Endothelial cell of umbilical vein (primary cell): ENCODE data around the gene GLP1R. TPM values are rescaled to one million over a fixed set of nuclear protein-coding genes. Genes with fewer than 3 reads are reported as not detected.

Experiments
- BruUV-seq: library from RNA; stranded (reverse); fragments of 400-500 nt; replicated peaks from 2 replicates; lab custom pipeline; 2021; lab: Mats Ljungman, UMichigan
- CTCF ChIA-PET: fragments of 300-600, 350-600 bp; sonication (Branson Sonifier 250); formaldehyde crosslinking; loops from one replicate; lab custom pipeline; 2021; ENCODE audit warnings: antibody characterized with exemption, inconsistent platforms; lab: Charles Lee
- POLR2A ChIA-PET: fragments of 300-600, 350-600 bp; sonication (Branson Sonifier 250); formaldehyde crosslinking; loops from one replicate; lab custom pipeline; 2021; ENCODE audit warnings: antibody characterized with exemption, inconsistent platforms; lab: Charles Lee
- DNase-seq: peaks from one replicate; pipeline ENCODE4 v3.0.0-alpha.2; 2011; ENCODE audit warnings: low read depth, low spot score
- FAIRE-seq: peaks from 2 replicates; lab custom pipeline; 2011; peaks lifted over from hg19 to GRCh38; lab: Jason Lieb, UNC
- H2AFZ ChIP-seq: 2 replicates; pipeline ENCODE4 v1.6.0; 2012; ENCODE audit warnings: low read depth, low read length, control low read depth, inconsistent platforms
- H3K27ac ChIP-seq: 2 replicates; pipeline ENCODE4 v1.5.1; 2011; ENCODE audit warnings: low read depth, mild to moderate bottlenecking, control low read depth, low read length, moderate library complexity; ENCODE audit not compliant: insufficient read depth
- H3K27me3 ChIP-seq, 2 experiments: 2 replicates each; pipeline versions ENCODE4 v1.6.0 to v1.6.1; 2011; ENCODE audit warnings: low read length in 2 of 2, mixed read lengths in 1 of 2; ENCODE audit not compliant: control insufficient read depth in 2 of 2, insufficient read depth in 2 of 2
- H3K36me3 ChIP-seq, 2 experiments: 2 replicates in 1 of 2; 3 replicates in 1 of 2; pipeline ENCODE4 v1.5.1; 2011; ENCODE audit warnings: low read length in 2 of 2, mild to moderate bottlenecking in 1 of 2, moderate library complexity in 1 of 2; ENCODE audit not compliant: control insufficient read depth in 2 of 2, insufficient read depth in 2 of 2; ENCODE audit errors: extremely low read depth in 1 of 2
- H3K4me1 ChIP-seq: 3 replicates; pipeline ENCODE4 v1.5.1; 2011; ENCODE audit warnings: mild to moderate bottlenecking, low read length; ENCODE audit not compliant: control insufficient read depth, insufficient read depth; ENCODE audit errors: extremely low read depth
- H3K4me2 ChIP-seq: 2 replicates; pipeline ENCODE4 v1.6.1; 2011; ENCODE audit warnings: low read length, control low read depth, mixed read lengths; ENCODE audit not compliant: insufficient read depth
- H3K4me3 ChIP-seq, 3 experiments: fragments of 200-600 bp in 1 of 3; sonication (generic), shearing (Covaris generic) in 1 of 3; replicated peaks in 1 of 3; 2 replicates each; pipeline ENCODE4 v1.5.1; 2011 to 2016; ENCODE audit warnings: control low read depth in 3 of 3, low read length in 3 of 3, mild to moderate bottlenecking in 2 of 3, inconsistent platforms in 1 of 3, low read depth in 1 of 3, moderate library complexity in 1 of 3; ENCODE audit not compliant: insufficient read depth in 1 of 3
- H3K79me2 ChIP-seq: 2 replicates; pipeline ENCODE4 v1.6.0; 2012; ENCODE audit warnings: low read length, inconsistent platforms; ENCODE audit not compliant: control insufficient read depth, insufficient read depth
- H3K9ac ChIP-seq: replicated peaks from 2 replicates; pipeline ENCODE3; 2011; ENCODE audit warnings: low read length, control low read depth; ENCODE audit not compliant: insufficient read depth; ENCODE audit errors: extremely low read depth
- H3K9me1 ChIP-seq: replicated peaks from 3 replicates; pipeline ENCODE4 v1.6.0; 2011; ENCODE audit warnings: mild to moderate bottlenecking, low read length; ENCODE audit not compliant: control insufficient read depth, insufficient read depth; ENCODE audit errors: extremely low read depth
- H3K9me3 ChIP-seq: replicated peaks from 2 replicates; pipeline ENCODE4 v1.5.1; 2012; ENCODE audit warnings: low read length, inconsistent platforms; ENCODE audit not compliant: control insufficient read depth, insufficient read depth
- H4K20me1 ChIP-seq: replicated peaks from 2 replicates; pipeline ENCODE3; 2011; ENCODE audit warnings: mild to moderate bottlenecking, low read length; ENCODE audit not compliant: control insufficient read depth, insufficient read depth; ENCODE audit errors: extremely low read depth
- CTCF ChIP-seq, 2 donors: IDR thresholded peaks; 1 replicate in 1 of 2; 2 replicates in 1 of 2; pipeline ENCODE4 v1.5.1; 2011; ENCODE audit warnings: low read length in 2 of 2, mild to moderate bottlenecking in 2 of 2, moderate library complexity in 2 of 2, control low read depth in 1 of 2, inconsistent platforms in 1 of 2, low read depth in 1 of 2; ENCODE audit not compliant: insufficient read depth in 1 of 2; ENCODE audit errors: extremely low read depth in 1 of 2
- EZH2 ChIP-seq: IDR thresholded peaks from 2 replicates; pipeline ENCODE4 v1.6.1; 2012; ENCODE audit warnings: borderline replicate concordance, low read depth, mild to moderate bottlenecking, moderate library complexity, low read length, inconsistent platforms; ENCODE audit not compliant: severe bottlenecking
- FOS ChIP-seq: IDR thresholded peaks from 2 replicates; pipeline ENCODE4 v1.6.1; 2011; ENCODE audit warnings: mild to moderate bottlenecking, low read length, moderate library complexity, borderline replicate concordance; ENCODE audit not compliant: insufficient read depth
- GATA2 ChIP-seq: IDR thresholded peaks from 2 replicates; pipeline ENCODE4 v1.7.0; 2011; ENCODE audit warnings: low read depth, mild to moderate bottlenecking, moderate library complexity, mixed read lengths, low read length; ENCODE audit not compliant: insufficient read length, insufficient read depth
- JUN ChIP-seq: IDR thresholded peaks from 2 replicates; pipeline ENCODE4 v1.6.1; 2011; ENCODE audit warnings: borderline replicate concordance, low read depth; ENCODE audit not compliant: insufficient read length, insufficient read depth
- MYC ChIP-seq: IDR thresholded peaks from one replicate; pipeline ENCODE4 v1.6.1; 2011; ENCODE audit warnings: mild to moderate bottlenecking, low read depth, low read length
- POLR2A ChIP-seq: IDR thresholded peaks from 2 replicates; pipeline ENCODE4 v1.6.1; 2012; ENCODE audit warnings: low read depth, mild to moderate bottlenecking, control low read depth, low read length
- POLR2AphosphoS5 ChIP-seq: IDR thresholded peaks from 2 replicates; pipeline ENCODE4 v1.6.1; 2012; ENCODE audit warnings: low read depth, mild to moderate bottlenecking, control low read depth, low read length, moderate library complexity; ENCODE audit not compliant: insufficient read depth
- dilution Hi-C: fragments of 300-500 bp; cut with MboI; formaldehyde crosslinking; loops from one replicate; pipeline ENCODE4 v1.15.0; 2019; ENCODE audit warnings: low sequenced_read_pairs; ENCODE audit not compliant: extremely low pct_ligation_motif_present
- intact Hi-C: fragments of 100-400 bp; cut with micrococcal nuclease; formaldehyde crosslinking; loops from one replicate; pipeline ENCODE4 v1.10.0; 2022
- polyA plus RNA-seq, 4 experiments: library from polyadenylated mRNA; depleted of rRNA in 3 of 4; stranded (reverse) in 3 of 4; unstranded in 1 of 4; fragments of >200 nt; gene quantifications; 2 replicates each; pipeline versions ENCODE4 v1.2.1 to v1.2.3, GENCODE V29; 2011 to 2012; ENCODE audit warnings: missing spikeins in 1 of 4
- total RNA-seq: library from RNA; stranded (reverse); gene quantifications from 2 replicates; pipeline ENCODE4 v1.2.3, GENCODE V29; 2021
- TF ChIP-seq, protein P1 (sequence below): IDR thresholded peaks from 2 replicates; pipeline ENCODE4 v1.6.1; 2011; ENCODE audit not compliant: insufficient read depth, insufficient read length

The GLP1R gene
- total and polyA plus RNA-seq, 2 donors (not counting 3 experiments of a cell fraction or from before 2014, with no cell fraction given), result not detected

- TF ChIP-seq EZH2, result no peak
- TF ChIP-seq FOS, result no peak
- no peak for TF ChIP-seq JUN
- TF ChIP-seq GATA2, result no peak
- no peak for TF ChIP-seq MYC
- TF ChIP-seq, protein P1, sequence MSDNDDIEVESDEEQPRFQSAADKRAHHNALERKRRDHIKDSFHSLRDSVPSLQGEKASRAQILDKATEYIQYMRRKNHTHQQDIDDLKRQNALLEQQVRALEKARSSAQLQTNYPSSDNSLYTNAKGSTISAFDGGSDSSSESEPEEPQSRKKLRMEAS, result no peak
- no peak for TF ChIP-seq POLR2A
- no peak for TF ChIP-seq CTCF (IDR thresholded peaks at IDR 0.05; ENCODE audit: extremely low read depth in 1 of 2, insufficient read depth in 1 of 2, low read depth in 1 of 2, low read length in 2 of 2)
- TF ChIP-seq POLR2AphosphoS5, result no peak
- FAIRE-seq (no peak), DNase-seq (no peak)
- Histone ChIP-seq H3K9ac (no peak overlapping the region), H3K27ac (no peak overlapping the region), H3K36me3 (peaks cover 0 to 5% of the 10 kb centered on the region in 2 experiments), H3K9me1 (no peaks in the 10 kb centered on the region), H3K27me3 (peaks cover 0 to 2% of the 10 kb centered on the region in 2 experiments), H3K4me2 (no peak overlapping the region), H3K4me3 (no peak overlapping the region), H4K20me1 (no peaks in the 10 kb centered on the region), H3K79me2 (no peaks in the 10 kb centered on the region), H2AFZ (no peak overlapping the region), H3K9me3 (no peaks in the 10 kb centered on the region), H3K4me1 (no peaks in the 10 kb centered on the region)
- ChIA-PET POLR2A (no interaction called here), CTCF (no interaction called here)
- dilution Hi-C loops, result no loop called here
- no TSS peak for BruUV-seq
- intact Hi-C loops, result no loop called here
Observed at GRCh38 chr6:39104528-39104927, 55.9 kb downstream of the GLP1R start.
